Thymus (tissue), 11 donors: ENCODE data around the gene MACROH2A1. TPM values are rescaled to one million over a fixed set of nuclear protein-coding genes. Genes with fewer than 3 reads are reported as not detected.
A peak's percentile ranks its signal among the peaks of the same experiment; 100 is the strongest.

ENCODE experiments used
- DNase-seq, 9 donors: peaks; one replicate each; pipeline ENCODE4 v3.0.0-alpha.2; 2013; ENCODE audit warnings: low spot score in 9 of 9, low read depth in 6 of 9, missing footprints in 1 of 9
- H3K27ac ChIP-seq, 2 donors: one replicate each; pipeline ENCODE4 v1.5.1; 2013; ENCODE audit warnings: control low read depth in 1 of 2, low read depth in 1 of 2, low read length in 1 of 2, mild to moderate bottlenecking in 1 of 2, moderate library complexity in 1 of 2
- H3K27me3 ChIP-seq, 2 donors: one replicate each; pipeline ENCODE4 v1.5.1; 2013; ENCODE audit warnings: low read length in 1 of 2; ENCODE audit not compliant: control insufficient read depth in 2 of 2, insufficient read depth in 1 of 2
- H3K36me3 ChIP-seq, 2 donors: one replicate each; pipeline ENCODE4 v1.5.1; 2013; ENCODE audit warnings: low read length in 1 of 2, mild to moderate bottlenecking in 1 of 2, moderate library complexity in 1 of 2; ENCODE audit not compliant: control insufficient read depth in 2 of 2, insufficient read depth in 2 of 2
- H3K4me1 ChIP-seq, 2 donors: one replicate each; pipeline ENCODE4 v1.5.1; 2013; ENCODE audit warnings: low read length in 2 of 2; ENCODE audit not compliant: control insufficient read depth in 2 of 2, insufficient read depth in 2 of 2
- H3K4me3 ChIP-seq, 2 donors: one replicate each; pipeline ENCODE4 v1.5.1; 2013; ENCODE audit warnings: low read length in 2 of 2, control low read depth in 1 of 2, mild to moderate bottlenecking in 1 of 2
- H3K9me3 ChIP-seq, 2 donors: one replicate each; pipeline ENCODE4 v1.5.1; 2013; ENCODE audit warnings: low read length in 1 of 2, mild to moderate bottlenecking in 1 of 2; ENCODE audit not compliant: control insufficient read depth in 2 of 2, insufficient read depth in 1 of 2
- WGBS: extraction: QIAGEN DNeasy Blood & Tissue Kit; methylation state at CpG from one replicate; pipeline ENCODE4 v1.1.7; 2013; 5-methylcytosine and 5-hydroxymethylcytosine counted together
- polyA plus RNA-seq: library from polyadenylated mRNA; stranded (reverse); fragments of 200-250 nt; gene quantifications from one replicate; pipeline ENCODE4 v1.2.3, GENCODE V29; 2013
- total RNA-seq: library from RNA; stranded (reverse); fragments of 120-200 nt; gene quantifications from one replicate; pipeline ENCODE4 v1.2.4, GENCODE V29; 2013
- donor health status: healthy.

MACROH2A1 gene
- total and polyA plus RNA-seq, 2 donors: 206 to 244 TPM

DNA sequence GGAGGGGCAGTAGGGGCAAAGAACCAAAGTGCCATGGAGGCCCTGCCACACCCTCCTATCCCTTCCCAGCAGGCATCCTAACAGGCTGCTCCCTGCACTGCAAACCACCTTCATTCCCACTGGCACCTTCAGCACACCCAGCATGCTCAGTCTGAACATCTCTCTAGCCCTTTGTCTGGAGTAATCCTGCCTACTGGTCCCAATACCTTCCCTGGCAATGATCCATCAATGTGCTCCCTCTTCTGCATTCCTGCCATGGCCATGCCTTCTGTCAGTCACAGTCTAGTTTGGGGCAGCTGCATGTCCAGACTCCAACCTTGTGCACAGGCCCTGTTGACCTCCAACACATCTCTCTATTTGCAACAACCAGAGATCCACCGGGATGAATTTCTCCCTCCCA is 4.9 kb downstream of the MACROH2A1 start:
- 98% methylated on average over 1 of the region's 1 CpG for WGBS
- DNase-seq: no peak

DNA sequence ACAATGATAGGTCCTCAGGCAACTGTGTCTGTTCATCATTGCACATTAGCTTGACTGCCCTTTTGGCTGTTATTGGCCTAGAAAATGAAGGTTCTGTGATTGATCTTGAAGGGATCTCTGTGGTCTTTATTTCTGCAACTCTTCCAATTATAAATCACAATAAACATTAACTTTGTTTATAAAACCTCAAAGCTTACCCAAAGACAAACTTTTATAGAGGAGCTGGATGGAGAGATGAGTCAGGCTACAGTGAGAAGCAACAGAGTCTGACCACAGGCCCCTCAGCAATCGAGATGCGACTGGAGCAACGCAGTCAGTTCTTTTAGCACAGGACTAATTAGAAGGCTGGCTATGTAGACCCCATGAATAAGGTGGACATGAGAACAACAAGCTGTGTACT is 5.3 kb downstream of the MACROH2A1 start:
- H3K27me3 ChIP-seq: no peaks in the 10 kb centered on the region

More for the DNA sequence above, 4.9 kb downstream of the MACROH2A1 start:
- Histone ChIP-seq H3K27ac (no peak overlapping the region), H3K4me3 (no peak overlapping the region), H3K27me3 (no peaks in the 10 kb centered on the region), H3K36me3 (peaks cover 14 to 36% of the 10 kb centered on the region in 2 donors), H3K4me1 (peaks cover 15 to 48% of the 10 kb centered on the region in 2 donors), H3K9me3 (no peaks in the 10 kb centered on the region)

DNA sequence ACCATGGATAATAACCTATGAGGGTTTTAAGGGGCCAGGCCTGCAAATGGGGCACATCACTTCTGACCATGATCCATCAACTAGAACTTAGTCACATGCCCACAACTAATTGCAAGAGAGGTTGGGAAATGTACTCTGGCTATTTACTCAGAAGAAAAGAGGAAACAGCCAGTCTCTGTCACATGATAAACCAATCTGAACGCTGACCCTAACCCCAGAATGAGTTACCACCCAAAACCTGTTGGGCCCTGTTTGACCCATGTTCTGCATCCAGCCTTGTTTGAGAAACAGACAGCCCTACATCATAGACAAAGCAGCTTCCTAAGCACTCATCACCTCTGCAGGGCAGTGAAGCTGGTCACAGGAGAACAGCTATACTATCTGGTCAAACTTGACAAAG is 5.8 kb downstream of the MACROH2A1 start:
- Histone ChIP-seq H3K9me3 (no peaks in the 10 kb centered on the region), H3K4me3 (no peak overlapping the region), H3K36me3 (peaks cover 20 to 44% of the 10 kb centered on the region in 2 donors), H3K27me3 (no peaks in the 10 kb centered on the region), H3K4me1 (peaks cover 15 to 48% of the 10 kb centered on the region in 2 donors), H3K27ac (no peak overlapping the region)
- 27% methylated on average over 1 of the region's 1 CpG for WGBS
- DNase-seq: no peak

More for the DNA sequence above, 5.3 kb downstream of the MACROH2A1 start:
- Histone ChIP-seq H3K36me3 (peaks cover 17 to 40% of the 10 kb centered on the region in 2 donors), H3K4me3 (no peak overlapping the region), H3K4me1 (peaks cover 15 to 48% of the 10 kb centered on the region in 2 donors), H3K9me3 (no peaks in the 10 kb centered on the region), H3K27ac (no peak overlapping the region)
- 78% methylated on average over 3 of the region's 3 CpGs for WGBS
- DNase-seq: no peak

DNA sequence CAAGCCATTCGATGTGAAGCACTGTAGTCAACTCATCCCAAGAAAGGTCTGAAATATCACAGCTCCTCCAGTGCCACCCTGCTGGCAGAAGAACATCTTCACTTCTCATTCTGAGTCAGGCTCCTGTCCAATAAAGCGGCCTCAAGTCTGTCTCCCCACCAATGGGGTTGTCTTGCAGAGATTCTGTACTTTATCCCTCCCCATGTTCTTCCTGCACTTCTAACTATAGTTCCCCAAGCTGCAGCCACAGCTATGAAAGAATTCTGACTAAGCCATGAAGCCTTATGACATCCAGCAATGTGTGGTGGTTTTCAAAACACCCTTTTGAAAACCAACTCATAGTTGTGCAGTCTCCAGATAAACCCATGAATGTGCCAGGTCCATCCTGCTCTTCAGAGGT is 6.8 kb downstream of the MACROH2A1 start:
- H3K36me3 ChIP-seq: peaks cover 26 to 54% of the 10 kb centered on the region in 2 donors
- no peak overlapping the region for H3K4me3 ChIP-seq
- H3K27me3 ChIP-seq: no peaks in the 10 kb centered on the region
- 87% methylated on average over 2 of the region's 2 CpGs for WGBS
- no peak for DNase-seq
- no peaks in the 10 kb centered on the region for H3K9me3 ChIP-seq
- H3K4me1 ChIP-seq: peaks cover 8 to 45% of the 10 kb centered on the region in 2 donors
- peak overlapping the region in 1 of 2 donors; percentile 43 for H3K27ac ChIP-seq

DNA sequence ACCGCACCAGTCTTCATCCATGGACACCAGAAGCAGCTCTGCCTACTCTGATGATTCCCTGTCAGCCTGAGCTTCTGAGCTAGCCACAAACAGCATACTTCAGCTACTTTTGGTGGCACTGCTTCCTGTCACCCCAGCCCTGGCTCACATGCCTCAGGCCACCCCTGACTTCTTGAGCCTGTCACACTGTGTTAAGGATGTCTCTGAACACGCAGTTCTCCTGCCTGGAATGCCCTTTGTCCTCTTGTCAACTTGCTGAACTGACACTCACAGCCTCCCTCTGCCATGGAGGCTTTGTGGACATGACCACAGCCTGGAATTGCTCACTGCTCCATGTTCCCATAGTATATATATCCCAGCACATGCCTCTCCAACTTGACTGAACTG is 7.2 kb downstream of the MACROH2A1 start:
- no peaks in the 10 kb centered on the region for H3K27me3 ChIP-seq
- peaks cover 30 to 56% of the 10 kb centered on the region in 2 donors for H3K36me3 ChIP-seq
- no peak for DNase-seq
- no peak overlapping the region for H3K4me3 ChIP-seq
- no peaks in the 10 kb centered on the region for H3K9me3 ChIP-seq
- H3K4me1 ChIP-seq: peaks cover 5 to 43% of the 10 kb centered on the region in 2 donors
- no peak overlapping the region for H3K27ac ChIP-seq
- 66% methylated on average over 2 of the region's 2 CpGs for WGBS

DNA sequence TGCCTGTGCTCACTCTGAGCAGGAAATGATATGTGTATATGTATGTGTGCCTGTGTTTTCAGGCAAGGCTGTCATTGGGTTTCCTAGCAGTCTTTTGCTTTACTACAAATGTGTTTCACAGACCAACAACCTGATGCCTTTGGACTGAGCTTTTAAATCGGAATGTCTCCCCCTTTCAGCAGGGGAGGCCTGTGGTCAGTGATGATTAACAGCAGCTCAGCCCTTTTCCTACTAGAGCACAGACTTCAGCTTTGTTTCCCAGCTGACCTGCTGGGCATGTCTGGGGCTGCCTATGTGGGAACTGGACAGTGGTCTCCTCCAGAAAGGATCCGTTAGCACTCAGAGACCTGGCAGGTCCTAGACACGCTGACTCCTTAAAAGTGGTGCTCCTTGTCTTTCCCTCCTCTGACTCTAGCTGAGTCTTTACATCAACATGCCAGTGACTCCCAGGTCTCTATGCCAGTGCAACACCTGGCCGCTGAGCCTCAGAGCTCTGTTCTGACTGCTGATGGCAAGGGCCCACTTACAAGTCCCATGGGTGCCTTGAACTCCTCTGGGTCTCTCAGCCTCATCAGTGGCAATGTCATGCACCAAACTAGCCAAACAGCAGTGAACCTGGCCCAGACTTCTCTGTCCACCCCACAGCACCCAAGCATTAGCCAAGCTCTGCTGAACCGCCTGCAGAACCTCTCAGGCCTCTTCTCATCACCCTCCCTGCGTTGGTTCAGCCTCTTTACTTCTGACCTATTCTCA is 7.7 kb downstream of the MACROH2A1 start:
- Histone ChIP-seq H3K9me3 (no peaks in the 10 kb centered on the region), H3K4me3 (no peak overlapping the region), H3K36me3 (peaks cover 36 to 59% of the 10 kb centered on the region in 2 donors), H3K27ac (no peak overlapping the region), H3K4me1 (peaks cover under 1 to 37% of the 10 kb centered on the region in 2 donors), H3K27me3 (no peaks in the 10 kb centered on the region)
- WGBS: 87% methylated on average over 6 of the region's 6 CpGs
- DNase-seq: no peak

DNA sequence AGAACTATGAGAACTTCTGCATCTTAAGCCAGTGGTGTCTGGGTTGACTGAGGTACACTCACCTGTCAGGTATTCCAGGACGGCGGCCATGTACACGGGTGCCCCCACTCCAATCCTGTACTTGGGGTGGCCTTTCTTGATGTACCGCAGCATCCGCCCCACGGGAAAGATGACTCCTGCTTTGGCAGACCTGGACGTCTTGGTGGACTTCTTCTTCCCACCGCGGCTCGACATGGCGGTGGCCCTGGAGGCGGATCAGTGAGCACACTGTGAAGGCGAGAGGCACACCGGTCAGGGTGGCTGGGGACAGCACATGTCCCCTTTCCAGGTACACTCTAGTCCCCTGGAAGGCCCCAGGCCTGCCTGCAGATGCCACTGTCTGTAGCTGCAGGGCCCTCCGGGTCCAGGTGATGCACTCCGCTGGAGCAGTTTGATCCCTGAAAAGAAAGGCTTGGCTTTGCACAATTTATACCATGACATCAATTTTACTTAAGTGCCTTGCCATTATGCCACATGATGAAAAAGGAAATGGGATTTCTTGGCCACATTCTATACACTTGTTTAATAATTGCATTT is 10.1 kb downstream of the MACROH2A1 start:
- Histone ChIP-seq H3K27me3 (no peaks in the 10 kb centered on the region), H3K4me1 (peaks cover 0 to 38% of the 10 kb centered on the region in 2 donors), H3K4me3 (no peak overlapping the region), H3K9me3 (no peaks in the 10 kb centered on the region), H3K36me3 (peaks cover 55 to 82% of the 10 kb centered on the region in 2 donors), H3K27ac (no peak overlapping the region)
- DNase-seq: no peak
- WGBS: 98% methylated on average over 16 of the region's 16 CpGs

DNA sequence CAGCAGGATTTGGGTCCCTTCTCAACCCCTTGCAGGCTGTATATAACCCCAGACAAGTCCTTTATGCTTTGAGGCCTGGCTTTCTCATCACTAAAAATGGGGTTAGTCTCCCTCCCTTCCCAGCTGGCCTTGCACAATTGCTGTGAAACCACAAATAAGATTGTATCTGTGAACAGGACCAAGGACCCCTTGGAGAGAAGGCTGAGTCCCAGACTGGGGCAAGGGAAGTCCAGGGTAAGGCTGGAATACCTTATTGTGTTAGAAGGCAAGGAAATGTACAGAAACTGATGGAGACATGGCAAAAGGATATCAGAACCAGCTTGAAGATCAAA is 11.4 kb downstream of the MACROH2A1 start:
- DNase-seq: no peak
- H3K4me1 ChIP-seq: peaks cover 0 to 31% of the 10 kb centered on the region in 2 donors
- peak overlapping the region in 1 of 2 donors; percentile 47 for H3K27ac ChIP-seq
- no peaks in the 10 kb centered on the region for H3K9me3 ChIP-seq
- H3K36me3 ChIP-seq: peaks cover 62 to 85% of the 10 kb centered on the region in 2 donors
- H3K27me3 ChIP-seq: no peaks in the 10 kb centered on the region
- H3K4me3 ChIP-seq: no peak overlapping the region

DNA sequence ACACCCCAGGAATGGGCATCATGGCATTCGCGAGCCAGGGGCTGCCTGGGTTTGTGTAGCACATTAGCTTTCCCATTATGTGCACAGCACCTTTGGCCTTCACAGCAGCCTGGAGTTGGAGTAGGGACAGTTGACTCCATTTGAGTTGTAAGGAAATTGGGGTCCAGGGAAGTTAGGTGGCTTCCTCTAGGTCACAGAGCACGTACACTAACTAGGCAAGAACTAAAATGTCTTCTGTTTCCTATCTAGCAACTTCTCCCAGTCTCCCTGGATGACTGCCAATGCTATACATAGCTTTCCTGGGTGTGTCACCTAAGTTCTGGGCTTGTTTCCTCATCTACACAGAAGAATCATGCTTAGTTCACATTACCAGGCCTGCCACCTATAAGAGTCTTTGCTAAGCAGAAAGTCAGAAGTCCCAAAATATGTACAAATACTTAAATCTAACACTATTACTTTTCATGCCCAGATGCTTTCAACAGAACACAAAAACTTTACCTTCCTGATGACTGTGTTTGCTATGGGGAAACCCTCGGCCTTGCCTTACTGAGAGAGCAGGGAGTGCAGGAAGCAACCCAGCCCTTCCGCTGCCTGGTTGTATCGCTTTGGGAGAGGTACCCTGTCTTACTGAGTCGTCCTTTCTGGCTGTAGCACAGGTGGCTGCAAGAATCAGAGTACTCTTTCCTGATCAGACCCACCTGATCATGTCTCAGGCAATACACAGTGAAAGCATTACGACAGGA is 12.0 kb downstream of the MACROH2A1 start:
- WGBS: 72% methylated on average over 8 of the region's 8 CpGs
- no peaks in the 10 kb centered on the region for H3K27me3 ChIP-seq
- peaks cover 61 to 86% of the 10 kb centered on the region in 2 donors for H3K36me3 ChIP-seq
- DNase-seq: no peak
- peak overlapping the region in 1 of 2 donors; percentile 67 for H3K27ac ChIP-seq
- no peak overlapping the region for H3K4me3 ChIP-seq
- peaks cover 0 to 30% of the 10 kb centered on the region in 2 donors for H3K4me1 ChIP-seq
- no peaks in the 10 kb centered on the region for H3K9me3 ChIP-seq
